IPS-18c (cell line): ENCODE results near the gene RANBP17.

ENCODE experiments used
- H3K4me3 ChIP-seq: 2 replicates; pipeline ENCODE4 v1.7.0; 2013; ENCODE audit warnings: low read depth, mild to moderate bottlenecking, low read length, moderate library complexity; ENCODE audit not compliant: insufficient read depth
- H3K9me3 ChIP-seq: one replicate; pipeline ENCODE4 v1.6.1; 2013; ENCODE audit warnings: mild to moderate bottlenecking, low read length, moderate library complexity; ENCODE audit not compliant: control insufficient read depth, insufficient read depth

Gene RANBP17

GRCh38 chr5:171115519-171115918 is 253.7 kb downstream of the RANBP17 start:
- Histone ChIP-seq H3K9me3 (no peaks in the 10 kb centered on the region), H3K4me3 (no peak overlapping the region)

- Histone ChIP-seq H3K9me3 (peaks cover 2% of the 10 kb centered on the region), H3K4me3 (no peak overlapping the region)
Observed at GRCh38 chr5:171116719-171117118, 254.9 kb downstream of the RANBP17 start.

- H3K9me3 ChIP-seq, result peaks cover 2% of the 10 kb centered on the region
- H3K4me3 ChIP-seq, result no peak overlapping the region
Observed at GRCh38 chr5:171120986-171121622, 259.3 kb downstream of the RANBP17 start.

GRCh38 chr5:171121638-171122037 is 259.8 kb downstream of the RANBP17 start:
- no peak overlapping the region for H3K4me3 ChIP-seq
- peaks cover 2% of the 10 kb centered on the region for H3K9me3 ChIP-seq

GRCh38 chr5:171122372-171122771 is 260.6 kb downstream of the RANBP17 start:
- no peak overlapping the region for H3K4me3 ChIP-seq
- H3K9me3 ChIP-seq, result peaks cover 2% of the 10 kb centered on the region

GRCh38 chr5:171123417-171123816 is 261.6 kb downstream of the RANBP17 start:
- no peak overlapping the region for H3K4me3 ChIP-seq
- H3K9me3 ChIP-seq, result peaks cover 2% of the 10 kb centered on the region

GRCh38 chr5:171127314-171127713 is 265.5 kb downstream of the RANBP17 start:
- no peaks in the 10 kb centered on the region for H3K9me3 ChIP-seq
- H3K4me3 ChIP-seq, result no peak overlapping the region

- Histone ChIP-seq H3K4me3 (no peak overlapping the region), H3K9me3 (no peaks in the 10 kb centered on the region)
Observed at GRCh38 chr5:171128136-171128535, 266.3 kb downstream of the RANBP17 start.

GRCh38 chr5:171129308-171129707 is 267.5 kb downstream of the RANBP17 start:
- H3K9me3 ChIP-seq, result no peaks in the 10 kb centered on the region
- H3K4me3 ChIP-seq, result no peak overlapping the region

- H3K9me3 ChIP-seq, result no peaks in the 10 kb centered on the region
Observed at GRCh38 chr5:171131497-171131896, 269.7 kb downstream of the RANBP17 start.

GRCh38 chr5:171137768-171138525 is 276.1 kb downstream of the RANBP17 start:
- Histone ChIP-seq H3K4me3 (no peak overlapping the region), H3K9me3 (no peaks in the 10 kb centered on the region)

More at GRCh38 chr5:171131497-171131896, 269.7 kb downstream of the RANBP17 start:
- no peak overlapping the region for H3K4me3 ChIP-seq

GRCh38 chr5:171139227-171139626 is 277.4 kb downstream of the RANBP17 start:
- Histone ChIP-seq H3K9me3 (no peaks in the 10 kb centered on the region), H3K4me3 (no peak overlapping the region)

- no peak overlapping the region for H3K4me3 ChIP-seq
- no peaks in the 10 kb centered on the region for H3K9me3 ChIP-seq
Observed at GRCh38 chr5:171142617-171143016, 280.8 kb downstream of the RANBP17 start.

GRCh38 chr5:171143171-171143570 is 281.4 kb downstream of the RANBP17 start:
- H3K4me3 ChIP-seq, result no peak overlapping the region
- H3K9me3 ChIP-seq, result no peaks in the 10 kb centered on the region

GRCh38 chr5:171143926-171144325 is 282.1 kb downstream of the RANBP17 start:
- H3K4me3 ChIP-seq, result no peak overlapping the region
- no peaks in the 10 kb centered on the region for H3K9me3 ChIP-seq

GRCh38 chr5:171149333-171149732 is 287.5 kb downstream of the RANBP17 start:
- no peak overlapping the region for H3K4me3 ChIP-seq
- no peaks in the 10 kb centered on the region for H3K9me3 ChIP-seq

GRCh38 chr5:171149772-171150171 is 288.0 kb downstream of the RANBP17 start:
- no peak overlapping the region for H3K4me3 ChIP-seq
- no peaks in the 10 kb centered on the region for H3K9me3 ChIP-seq

- H3K9me3 ChIP-seq, result no peaks in the 10 kb centered on the region
Observed at GRCh38 chr5:171152382-171152781, 290.6 kb downstream of the RANBP17 start.

More at GRCh38 chr5:171152382-171152781, 290.6 kb downstream of the RANBP17 start:
- H3K4me3 ChIP-seq, result no peak overlapping the region
